MCF 10A (cell line): ENCODE results near the gene CASKIN1. TPM values are rescaled to one million over a fixed set of nuclear protein-coding genes. Genes with fewer than 3 reads are reported as not detected.

Experiments used
- BruUV-seq: library from RNA; stranded (reverse); fragments of 400-500 nt; replicated peaks from 2 replicates; lab custom pipeline; 2021; lab: Mats Ljungman, UMichigan
- CTCF ChIA-PET: fragments of 300-600 bp; sonication (Branson Sonifier 250); formaldehyde crosslinking; extraction: SDS; loops from one replicate; lab custom pipeline; 2021; ENCODE audit warnings: antibody characterized with exemption, inconsistent platforms; lab: Yijun Ruan, JAX
- POLR2A ChIA-PET: fragments of 300-600, 350-650 bp; sonication (Branson Sonifier 250); formaldehyde crosslinking; extraction: SDS; loops from one replicate; lab custom pipeline; 2020; ENCODE audit warnings: antibody characterized with exemption, inconsistent platforms; lab: Yijun Ruan, JAX
- DNase-seq: peaks from one replicate; pipeline ENCODE4 v3.0.0-alpha.2; 2018; ENCODE audit not compliant: unreplicated experiment
- H3K27ac Mint-ChIP-seq: one replicate; pipeline ENCODE4 v1.8.0; 2022; ENCODE audit warnings: mild to moderate bottlenecking, low read depth, mixed read lengths; ENCODE audit not compliant: unreplicated experiment
- H3K27me3 Mint-ChIP-seq: one replicate; pipeline ENCODE4 v1.8.0; 2022; ENCODE audit warnings: mixed read lengths; ENCODE audit not compliant: insufficient read depth, unreplicated experiment
- H3K36me3 Mint-ChIP-seq: one replicate; pipeline ENCODE4 v1.8.0; 2022; ENCODE audit warnings: mild to moderate bottlenecking, moderate library complexity, mixed read lengths; ENCODE audit not compliant: insufficient read depth, unreplicated experiment
- H3K4me1 Mint-ChIP-seq: one replicate; pipeline ENCODE4 v1.8.0; 2022; ENCODE audit warnings: mixed read lengths; ENCODE audit not compliant: insufficient read depth, unreplicated experiment
- H3K4me3 Mint-ChIP-seq: one replicate; pipeline ENCODE4 v1.8.0; 2022; ENCODE audit warnings: mild to moderate bottlenecking, moderate library complexity, mixed read lengths; ENCODE audit not compliant: unreplicated experiment
- H3K9me3 Mint-ChIP-seq: one replicate; pipeline ENCODE4 v1.8.0; 2022; ENCODE audit warnings: mixed read lengths; ENCODE audit not compliant: unreplicated experiment
- intact Hi-C: fragments of 100-400 bp; cut with micrococcal nuclease; formaldehyde crosslinking; loops from 2 replicates; pipeline ENCODE4 v1.14.1; 2022
- total RNA-seq: library from RNA; stranded (reverse); gene quantifications from 2 replicates; pipeline ENCODE4 v1.2.3, GENCODE V29; 2022
- TF ChIP-seq, protein P1 (sequence below): fragments of 200-600 bp; IDR thresholded peaks from one replicate; pipeline ENCODE4 v1.8.0; 2022; ENCODE audit warnings: antibody characterized with exemption, mild to moderate bottlenecking; ENCODE audit not compliant: unreplicated experiment

The CASKIN1 gene
- total RNA-seq, 1 experiment from 2014 or later, result 0.14 TPM

DNA sequence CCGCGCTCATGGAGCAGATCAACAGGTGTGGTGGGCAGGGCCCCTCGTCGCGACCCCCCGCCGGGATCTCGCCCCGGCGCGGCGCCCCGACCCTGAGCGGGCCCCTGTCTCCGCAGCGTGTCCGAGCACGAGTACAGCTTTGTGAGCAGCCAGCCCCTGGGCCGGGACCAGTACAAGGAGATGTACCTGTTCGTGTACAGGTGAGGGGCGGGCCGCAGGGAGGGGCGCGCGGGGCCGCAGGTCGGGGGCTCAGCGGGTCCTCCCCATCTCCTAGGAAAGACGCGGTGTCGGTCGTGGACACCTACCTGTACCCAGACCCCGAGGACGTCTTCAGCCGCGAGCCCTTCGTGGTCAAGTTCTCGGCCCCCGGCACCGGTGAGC is 40.7 kb upstream of the CASKIN1 start:
- H3K36me3 Mint-ChIP-seq, result peaks cover 68% of the 10 kb centered on the region
- DNase-seq, result no peak
- ChIA-PET CTCF (interaction anchor here (0.5 kb wide), 1 partner anchor 17 kb away, joined by 3 read pairs; no protein-coding TSS in a partner anchor), POLR2A (interaction anchor here (0.5 to 1.0 kb wide), 3 partner anchors 12 to 233 kb away, joined by 3 to 4 read pairs (median 4); partner anchors contain the start of gene ECI1)
- TF ChIP-seq, protein P1, sequence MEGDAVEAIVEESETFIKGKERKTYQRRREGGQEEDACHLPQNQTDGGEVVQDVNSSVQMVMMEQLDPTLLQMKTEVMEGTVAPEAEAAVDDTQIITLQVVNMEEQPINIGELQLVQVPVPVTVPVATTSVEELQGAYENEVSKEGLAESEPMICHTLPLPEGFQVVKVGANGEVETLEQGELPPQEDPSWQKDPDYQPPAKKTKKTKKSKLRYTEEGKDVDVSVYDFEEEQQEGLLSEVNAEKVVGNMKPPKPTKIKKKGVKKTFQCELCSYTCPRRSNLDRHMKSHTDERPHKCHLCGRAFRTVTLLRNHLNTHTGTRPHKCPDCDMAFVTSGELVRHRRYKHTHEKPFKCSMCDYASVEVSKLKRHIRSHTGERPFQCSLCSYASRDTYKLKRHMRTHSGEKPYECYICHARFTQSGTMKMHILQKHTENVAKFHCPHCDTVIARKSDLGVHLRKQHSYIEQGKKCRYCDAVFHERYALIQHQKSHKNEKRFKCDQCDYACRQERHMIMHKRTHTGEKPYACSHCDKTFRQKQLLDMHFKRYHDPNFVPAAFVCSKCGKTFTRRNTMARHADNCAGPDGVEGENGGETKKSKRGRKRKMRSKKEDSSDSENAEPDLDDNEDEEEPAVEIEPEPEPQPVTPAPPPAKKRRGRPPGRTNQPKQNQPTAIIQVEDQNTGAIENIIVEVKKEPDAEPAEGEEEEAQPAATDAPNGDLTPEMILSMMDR, result no peak
- intact Hi-C loops, result no loop called here
- no peaks in the 10 kb centered on the region for H3K9me3 Mint-ChIP-seq
- H3K27me3 Mint-ChIP-seq, result no peaks in the 10 kb centered on the region
- no peak overlapping the region for H3K4me3 Mint-ChIP-seq
- no peaks in the 10 kb centered on the region for H3K4me1 Mint-ChIP-seq
- BruUV-seq, result no TSS peak
- H3K27ac Mint-ChIP-seq, result no peak overlapping the region

DNA sequence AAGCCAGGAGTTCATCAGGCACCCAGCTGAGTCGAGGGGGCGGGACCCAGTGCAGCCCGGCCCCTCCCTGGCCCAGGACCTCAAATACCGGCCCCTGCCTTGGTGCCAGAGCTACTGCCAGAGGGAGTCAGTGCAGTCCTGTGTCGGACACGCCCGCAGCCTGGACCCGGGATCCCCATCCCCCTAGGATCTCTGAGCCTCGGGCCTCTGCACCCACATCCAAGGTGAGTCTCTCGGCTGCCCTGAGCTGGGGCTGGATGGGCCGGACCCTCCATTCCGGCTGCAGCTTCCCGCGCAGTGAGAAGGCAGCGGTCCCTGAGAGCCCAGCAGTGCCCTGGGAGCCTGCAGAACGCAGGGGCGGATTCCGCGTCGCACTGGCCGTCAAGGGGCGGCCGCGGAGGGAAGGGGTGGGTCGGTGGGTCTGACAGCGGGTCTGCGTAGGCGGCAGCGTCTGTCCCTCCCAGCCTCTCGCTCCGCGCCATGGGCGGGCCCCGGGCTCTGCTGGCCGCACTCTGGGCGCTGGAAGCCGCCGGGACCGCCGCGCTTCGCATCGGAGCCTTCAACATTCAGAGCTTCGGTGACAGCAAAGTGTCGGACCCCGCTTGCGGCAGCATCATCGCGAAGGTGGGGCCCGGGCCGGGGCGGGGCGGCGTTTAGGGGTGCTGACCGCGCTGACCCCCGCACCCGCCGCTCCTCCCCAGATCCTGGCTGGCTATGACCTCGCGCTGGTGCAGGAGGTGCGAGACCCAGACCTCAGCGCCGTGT is 40.1 kb upstream of the CASKIN1 start, which contains the start of gene DNASE1L2:
DNASE1L2 (plus strand) TSS at position 108 of the 765 bp plus-strand sequence; CDS start at position 481, 373 bp downstream.
- H3K9me3 Mint-ChIP-seq, result no peaks in the 10 kb centered on the region
- H3K4me3 Mint-ChIP-seq, result no peak within 1 kb of the TSS
- CTCF ChIA-PET, result no interaction called here
- no peak for DNase-seq
- no peaks in the 10 kb centered on the region for H3K27me3 Mint-ChIP-seq
- H3K4me1 Mint-ChIP-seq, result no peaks in the 10 kb centered on the region
- POLR2A ChIA-PET, result interaction anchor here (0.5 to 1.4 kb wide), 4 partner anchors 12 to 234 kb away, joined by 3 to 4 read pairs (median 4); partner anchors contain the start of gene ECI1
- intact Hi-C loops, result no loop called here
- BruUV-seq, result no TSS peak
- H3K36me3 Mint-ChIP-seq, result peaks cover 68% of the 10 kb centered on the region
- H3K27ac Mint-ChIP-seq, result no peak within 1 kb of the TSS
- TF ChIP-seq, protein P1, result no peak

DNA sequence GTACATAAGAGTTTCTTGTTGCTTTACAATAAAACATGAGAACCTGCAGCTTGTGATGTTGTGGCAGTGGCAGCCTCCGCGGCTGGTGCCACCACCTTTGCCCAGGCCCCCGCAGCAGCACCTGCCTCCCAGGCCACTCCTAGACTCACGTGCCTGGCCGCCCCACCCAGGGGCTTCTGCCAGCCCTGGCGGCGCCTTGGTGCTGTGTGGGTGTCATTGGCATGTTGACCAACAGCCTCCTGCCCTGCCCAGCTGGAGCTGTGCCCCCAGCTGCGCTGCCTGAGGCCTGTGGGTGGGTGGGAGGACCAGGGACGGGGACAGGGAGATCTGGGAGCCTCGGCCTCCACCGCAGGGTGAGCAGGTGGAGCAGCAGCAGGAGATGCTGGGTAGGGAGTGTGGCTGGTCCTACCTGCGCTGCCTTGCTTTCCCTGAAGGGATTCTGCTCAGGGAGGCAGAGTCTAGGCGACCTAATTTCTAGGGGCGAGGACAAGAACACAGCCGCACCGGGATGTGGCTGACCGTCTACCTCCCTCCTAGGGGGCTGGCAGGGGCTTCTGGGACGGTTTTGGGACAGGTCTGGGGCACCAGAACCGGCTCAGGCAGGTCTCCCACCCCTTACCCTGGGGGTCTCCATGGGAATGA is 39.4 kb upstream of the CASKIN1 start:
- intact Hi-C loops, result no loop called here
- Mint-ChIP-seq H3K4me3 (no peak overlapping the region), H3K36me3 (peaks cover 63% of the 10 kb centered on the region)

More for the DNA sequence above, 39.4 kb upstream of the CASKIN1 start:
- Mint-ChIP-seq H3K27ac (no peak overlapping the region), H3K9me3 (no peaks in the 10 kb centered on the region), H3K27me3 (no peaks in the 10 kb centered on the region), H3K4me1 (no peaks in the 10 kb centered on the region)
- CTCF ChIA-PET, result interaction anchor here (0.6 kb wide), 1 partner anchor 22 kb away, joined by 3 read pairs; no protein-coding TSS in a partner anchor
- DNase-seq, result no peak
- BruUV-seq, result no TSS peak
- POLR2A ChIA-PET, result interaction anchor here (1.0 to 1.4 kb wide), 2 partner anchors 9 to 15 kb away, joined by 3 to 4 read pairs; no protein-coding TSS in a partner anchor
- TF ChIP-seq, protein P1, result no peak
